ENCODE measurements around the gene CYB5R4.
A peak's percentile ranks its signal among the peaks of the same experiment; 100 is the strongest.

Gene CYB5R4

DNA sequence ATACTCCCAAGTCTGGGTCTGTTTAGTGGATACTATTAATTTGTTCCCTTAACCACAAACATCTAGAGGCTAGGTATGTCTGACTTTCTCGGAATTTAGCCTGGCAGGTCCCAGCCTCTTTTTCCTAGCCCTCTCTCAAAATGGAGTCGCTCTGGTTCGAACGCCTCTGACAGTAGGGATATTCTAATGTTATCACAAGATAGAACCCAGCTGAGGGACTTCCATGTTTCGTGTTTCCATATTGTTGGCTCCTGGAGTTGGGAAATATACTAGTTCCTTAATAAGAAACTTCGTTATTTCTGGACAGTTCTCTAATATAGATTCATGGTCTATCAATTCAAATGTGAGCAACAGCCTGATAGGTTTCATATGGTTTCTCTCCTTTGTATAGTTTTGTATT is 16.4 kb downstream of the CYB5R4 start:
- no peak for DNase-seq (ENCODE audit: low read depth)
- no peak overlapping the region for H3K4me3 ChIP-seq (ENCODE audit: low read depth, low read length)
- TF ChIP-seq MAX (IDR thresholded peaks at IDR 0.05; ENCODE audit: low read depth, low read length) (no peak), POLR2A (IDR thresholded peaks at IDR 0.05; ENCODE audit: extremely low read depth, insufficient read length) (no peak), MYC (IDR thresholded peaks at IDR 0.05; ENCODE audit: low read depth, low read length) (no peak)
- TF ChIP-seq, protein P1, sequence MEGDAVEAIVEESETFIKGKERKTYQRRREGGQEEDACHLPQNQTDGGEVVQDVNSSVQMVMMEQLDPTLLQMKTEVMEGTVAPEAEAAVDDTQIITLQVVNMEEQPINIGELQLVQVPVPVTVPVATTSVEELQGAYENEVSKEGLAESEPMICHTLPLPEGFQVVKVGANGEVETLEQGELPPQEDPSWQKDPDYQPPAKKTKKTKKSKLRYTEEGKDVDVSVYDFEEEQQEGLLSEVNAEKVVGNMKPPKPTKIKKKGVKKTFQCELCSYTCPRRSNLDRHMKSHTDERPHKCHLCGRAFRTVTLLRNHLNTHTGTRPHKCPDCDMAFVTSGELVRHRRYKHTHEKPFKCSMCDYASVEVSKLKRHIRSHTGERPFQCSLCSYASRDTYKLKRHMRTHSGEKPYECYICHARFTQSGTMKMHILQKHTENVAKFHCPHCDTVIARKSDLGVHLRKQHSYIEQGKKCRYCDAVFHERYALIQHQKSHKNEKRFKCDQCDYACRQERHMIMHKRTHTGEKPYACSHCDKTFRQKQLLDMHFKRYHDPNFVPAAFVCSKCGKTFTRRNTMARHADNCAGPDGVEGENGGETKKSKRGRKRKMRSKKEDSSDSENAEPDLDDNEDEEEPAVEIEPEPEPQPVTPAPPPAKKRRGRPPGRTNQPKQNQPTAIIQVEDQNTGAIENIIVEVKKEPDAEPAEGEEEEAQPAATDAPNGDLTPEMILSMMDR (IDR thresholded peaks at IDR 0.05; ENCODE audit: low read depth, low read length), result no peak

- H3K4me3 ChIP-seq (ENCODE audit: low read depth, low read length), result no peak overlapping the region
- no peak for DNase-seq (ENCODE audit: low read depth)
- TF ChIP-seq MAX (IDR thresholded peaks at IDR 0.05; ENCODE audit: low read depth, low read length), result no peak
Measured at GRCh38 chr6:83878902-83879644, 19.6 kb downstream of the CYB5R4 start.

DNA sequence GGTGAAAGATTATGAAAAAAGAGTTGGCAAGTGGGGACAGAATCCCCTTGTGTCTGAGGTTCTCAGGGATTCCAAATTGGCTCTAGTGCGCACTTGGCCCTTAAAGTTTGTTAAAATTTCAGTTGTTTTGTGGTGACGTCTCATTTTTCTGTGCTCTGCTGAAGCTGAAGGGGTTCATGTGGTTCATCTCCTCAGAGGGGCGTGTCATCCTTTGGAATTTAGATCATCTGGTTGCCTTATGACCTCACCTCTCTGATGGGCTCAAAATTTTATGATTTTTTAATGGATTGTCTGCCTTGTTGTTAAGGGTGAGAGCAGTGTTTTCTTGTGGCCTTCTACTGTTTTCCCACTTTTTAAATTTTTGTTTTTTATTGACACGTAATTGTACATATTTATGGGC is 20.3 kb downstream of the CYB5R4 start:
- TF ChIP-seq, protein P1 (IDR thresholded peaks at IDR 0.05; ENCODE audit: low read depth, low read length), result no peak
- TF ChIP-seq POLR2A (IDR thresholded peaks at IDR 0.05; ENCODE audit: extremely low read depth, insufficient read length) (no peak), MAX (IDR thresholded peaks at IDR 0.05; ENCODE audit: low read depth, low read length) (no peak), MYC (IDR thresholded peaks at IDR 0.05; ENCODE audit: low read depth, low read length) (no peak)
- H3K4me3 ChIP-seq (ENCODE audit: low read depth, low read length), result no peak overlapping the region
- DNase-seq (ENCODE audit: low read depth), result no peak

GRCh38 chr6:83883240-83883639 is 23.8 kb downstream of the CYB5R4 start:
- TF ChIP-seq MAX (IDR thresholded peaks at IDR 0.05; ENCODE audit: low read depth, low read length) (no peak), POLR2A (IDR thresholded peaks at IDR 0.05; ENCODE audit: extremely low read depth, insufficient read length) (no peak), MYC (IDR thresholded peaks at IDR 0.05; ENCODE audit: low read depth, low read length) (no peak)
- TF ChIP-seq, protein P1 (IDR thresholded peaks at IDR 0.05; ENCODE audit: low read depth, low read length), result no peak
- no peak for DNase-seq (ENCODE audit: low read depth)

GRCh38 chr6:83884523-83884922 is 25.0 kb downstream of the CYB5R4 start:
- H3K4me3 ChIP-seq (ENCODE audit: low read depth, low read length), result no peak overlapping the region
- peak; percentile 72 for DNase-seq (ENCODE audit: low read depth)
- TF ChIP-seq MYC (IDR thresholded peaks at IDR 0.05; ENCODE audit: low read depth, low read length), result no peak
- TF ChIP-seq, protein P1 (IDR thresholded peaks at IDR 0.05; ENCODE audit: low read depth, low read length), result no peak
- TF ChIP-seq POLR2A (IDR thresholded peaks at IDR 0.05; ENCODE audit: extremely low read depth, insufficient read length), result no peak
- no peak for TF ChIP-seq MAX (IDR thresholded peaks at IDR 0.05; ENCODE audit: low read depth, low read length)

More at GRCh38 chr6:83883240-83883639, 23.8 kb downstream of the CYB5R4 start:
- no peak overlapping the region for H3K4me3 ChIP-seq (ENCODE audit: low read depth, low read length)

DNA sequence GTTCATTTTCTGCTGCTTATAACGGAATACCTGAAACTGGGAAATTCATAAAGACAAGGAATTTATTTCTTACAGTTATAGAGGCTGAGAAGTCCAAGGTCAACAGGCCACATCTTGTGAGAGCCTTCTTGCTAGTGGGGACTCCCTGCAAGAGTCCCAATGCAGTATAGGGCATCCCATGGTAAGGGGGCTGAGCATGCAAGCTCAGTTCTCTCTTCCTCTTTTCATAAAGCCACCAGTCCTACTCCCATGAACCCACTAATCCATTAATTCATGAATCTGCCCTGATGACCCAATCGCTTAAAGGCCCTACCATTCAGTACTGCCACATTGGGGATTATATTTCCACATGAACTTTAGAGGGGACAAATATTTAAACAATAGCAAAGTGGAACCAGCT is 26.5 kb downstream of the CYB5R4 start:
- peak; percentile 37 for DNase-seq (ENCODE audit: low read depth)
- TF ChIP-seq, protein P1 (IDR thresholded peaks at IDR 0.05; ENCODE audit: low read depth, low read length), result no peak
- no peak for TF ChIP-seq MYC (IDR thresholded peaks at IDR 0.05; ENCODE audit: low read depth, low read length)
- TF ChIP-seq MAX (IDR thresholded peaks at IDR 0.05; ENCODE audit: low read depth, low read length), result no peak
- H3K4me3 ChIP-seq (ENCODE audit: low read depth, low read length), result no peak overlapping the region

All from NB4 (cell line).